ENCODE data around the gene FUT9.

FUT9 gene

GRCh38 chr6:96237638-96238347 lies 222.0 kb downstream of the FUT9 start:
- no peak for TF ChIP-seq REST (IDR thresholded peaks at IDR 0.05; ENCODE audit: low read depth)
- TF ChIP-seq TAF1 (IDR thresholded peaks at IDR 0.05; ENCODE audit: low read depth), result no peak
- TF ChIP-seq CEBPB (IDR thresholded peaks at IDR 0.05), result no peak
- no peak for TF ChIP-seq FOXM1 (IDR thresholded peaks at IDR 0.05; ENCODE audit: borderline replicate concordance, low read depth)
- no peak for TF ChIP-seq USF1 (IDR thresholded peaks at IDR 0.05)
- no peak for TF ChIP-seq TEAD4 (IDR thresholded peaks at IDR 0.05)
- TF ChIP-seq RAD21 (IDR thresholded peaks at IDR 0.05; ENCODE audit: low read depth), result no peak
- TF ChIP-seq TCF12 (IDR thresholded peaks at IDR 0.05; ENCODE audit: low read depth), result no peak

- no peak for TF ChIP-seq NFIC (IDR thresholded peaks at IDR 0.05)
- TF ChIP-seq FOXM1 (IDR thresholded peaks at IDR 0.05; ENCODE audit: borderline replicate concordance, low read depth), result no peak
- no peak for TF ChIP-seq YY1 (IDR thresholded peaks at IDR 0.05; ENCODE audit: low read depth)
- TF ChIP-seq USF1 (IDR thresholded peaks at IDR 0.05), result no peak
- no peak for TF ChIP-seq ZBTB7A (IDR thresholded peaks at IDR 0.05; ENCODE audit: low read depth)
- no peak for TF ChIP-seq CREB1 (IDR thresholded peaks at IDR 0.05; ENCODE audit: low read depth)
Measured at GRCh38 chr6:96246563-96246962, 230.8 kb downstream of the FUT9 start.

- TF ChIP-seq YY1 (IDR thresholded peaks at IDR 0.05; ENCODE audit: low read depth), result no peak
- no peak for TF ChIP-seq EGR1 (IDR thresholded peaks at IDR 0.05)
- no peak for TF ChIP-seq ZBTB7A (IDR thresholded peaks at IDR 0.05; ENCODE audit: low read depth)
- no peak for TF ChIP-seq TAF1 (IDR thresholded peaks at IDR 0.05; ENCODE audit: low read depth)
- no peak for TF ChIP-seq MAX (IDR thresholded peaks at IDR 0.05)
- TF ChIP-seq TEAD4 (IDR thresholded peaks at IDR 0.05), result no peak
- TF ChIP-seq TCF12 (IDR thresholded peaks at IDR 0.05; ENCODE audit: low read depth), result no peak
- TF ChIP-seq NFIC (IDR thresholded peaks at IDR 0.05), result no peak
- TF ChIP-seq CEBPB (IDR thresholded peaks at IDR 0.05), result no peak
- no peak for TF ChIP-seq CREB1 (IDR thresholded peaks at IDR 0.05; ENCODE audit: low read depth)
Measured at GRCh38 chr6:96249755-96250154, 234.0 kb downstream of the FUT9 start.

- no peak for TF ChIP-seq ZBTB7A (IDR thresholded peaks at IDR 0.05; ENCODE audit: low read depth)
- no peak for TF ChIP-seq TAF1 (IDR thresholded peaks at IDR 0.05; ENCODE audit: low read depth)
- no peak for TF ChIP-seq TEAD4 (IDR thresholded peaks at IDR 0.05)
- TF ChIP-seq TCF12 (IDR thresholded peaks at IDR 0.05; ENCODE audit: low read depth), result no peak
- TF ChIP-seq MAX (IDR thresholded peaks at IDR 0.05), result no peak
- TF ChIP-seq YY1 (IDR thresholded peaks at IDR 0.05; ENCODE audit: low read depth), result no peak
- no peak for TF ChIP-seq RAD21 (IDR thresholded peaks at IDR 0.05; ENCODE audit: low read depth)
Measured at GRCh38 chr6:96257751-96258150, 242.0 kb downstream of the FUT9 start.
